GM19395 (cell line): ENCODE data around the gene GDNF.
"Not testable (repeated sequence)": the region's sequence is repeated elsewhere in the genome, so short reads cannot be mapped to it uniquely, and the experiment has no call there.

Experiments
- ATAC-seq: cut with Tn5 transposase; IDR thresholded peaks from one replicate; pipeline ENCODE4 v1.9.1; 2021; ENCODE audit warnings: mild to moderate bottlenecking, moderate library complexity; ENCODE audit not compliant: unreplicated experiment

The GDNF gene

DNA sequence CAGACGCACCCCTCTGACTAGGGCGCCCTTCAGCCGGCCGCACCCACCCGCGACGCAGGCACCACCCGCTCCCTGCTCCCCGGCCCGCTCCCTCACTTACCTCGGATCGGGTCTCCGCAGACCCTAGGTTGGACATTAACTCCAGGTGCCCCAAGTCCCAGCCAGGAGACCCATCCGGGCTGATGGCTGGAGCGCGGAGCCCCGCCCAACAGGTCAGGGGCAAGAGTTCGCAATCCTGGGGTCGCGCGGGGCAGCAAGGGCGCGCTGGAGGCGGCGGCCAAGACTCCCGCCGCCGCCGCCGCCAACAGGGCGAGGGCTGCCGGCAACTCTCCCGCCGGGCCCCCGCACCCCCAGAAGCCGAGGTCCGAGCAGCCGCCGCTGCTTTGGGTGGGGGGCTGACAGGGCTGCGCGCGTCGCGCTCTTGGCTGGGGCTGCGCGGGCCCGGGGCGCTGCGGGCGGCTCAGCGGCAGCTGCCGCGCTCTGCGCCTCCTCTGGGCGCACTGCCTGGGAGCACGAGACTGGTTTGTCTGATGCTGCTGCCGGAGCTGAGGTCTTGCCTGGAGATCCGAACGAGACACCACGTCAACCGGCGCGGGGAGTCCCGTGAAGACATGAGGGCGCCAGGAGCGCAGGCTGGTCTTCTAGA is at the start of gene GDNF:
GDNF (minus strand) TSS at position 635 of the 646 bp plus-strand sequence. CDS start 5,245 bp downstream, outside the sequence.
- no peak for ATAC-seq

DNA sequence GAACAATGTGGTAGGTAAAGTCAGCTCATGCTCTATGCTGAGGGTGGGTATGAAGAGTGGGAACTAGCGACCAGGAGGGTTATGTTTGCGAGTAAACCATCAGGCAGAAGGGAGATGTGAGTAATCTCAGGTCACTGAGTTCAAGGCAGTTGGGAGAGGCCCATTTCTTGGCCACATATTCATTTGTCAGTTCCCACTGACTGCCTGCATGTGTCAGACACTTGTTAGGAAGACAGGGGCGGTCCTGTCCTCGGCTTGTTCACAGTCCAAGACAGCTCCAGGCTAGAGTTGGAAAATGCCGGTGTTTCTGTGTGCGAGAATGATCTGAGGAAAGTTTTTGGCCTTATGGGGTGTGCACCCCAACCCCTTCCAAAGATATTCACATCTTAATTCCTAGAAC is 48.6 kb upstream of the GDNF start:
- no peak for ATAC-seq

- no peak for ATAC-seq
Observed at GRCh38 chr5:37886242-37886905, 46.5 kb upstream of the GDNF start.

DNA sequence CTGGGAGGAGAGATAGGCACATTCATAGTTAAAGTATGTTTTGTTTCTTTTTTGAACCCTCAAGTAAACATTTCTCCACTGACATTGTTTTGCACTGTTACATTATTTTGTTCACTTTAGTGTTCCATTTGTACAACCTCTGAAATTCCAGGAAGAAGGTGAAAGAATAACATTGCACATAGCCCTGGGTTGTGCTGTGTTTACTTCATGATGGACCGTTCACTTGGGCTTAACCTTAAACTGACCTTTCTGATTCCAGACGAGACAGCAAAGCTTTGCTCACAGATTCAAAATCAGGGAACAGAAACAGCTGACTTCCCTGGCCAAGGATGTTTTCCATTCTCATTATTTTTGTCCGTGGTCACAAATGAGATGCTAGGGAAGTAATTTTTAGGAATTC is 42.8 kb upstream of the GDNF start:
- ATAC-seq, result no peak

GRCh38 chr5:37881359-37881758 is 41.5 kb upstream of the GDNF start:
- ATAC-seq, result peak; percentile 90

DNA sequence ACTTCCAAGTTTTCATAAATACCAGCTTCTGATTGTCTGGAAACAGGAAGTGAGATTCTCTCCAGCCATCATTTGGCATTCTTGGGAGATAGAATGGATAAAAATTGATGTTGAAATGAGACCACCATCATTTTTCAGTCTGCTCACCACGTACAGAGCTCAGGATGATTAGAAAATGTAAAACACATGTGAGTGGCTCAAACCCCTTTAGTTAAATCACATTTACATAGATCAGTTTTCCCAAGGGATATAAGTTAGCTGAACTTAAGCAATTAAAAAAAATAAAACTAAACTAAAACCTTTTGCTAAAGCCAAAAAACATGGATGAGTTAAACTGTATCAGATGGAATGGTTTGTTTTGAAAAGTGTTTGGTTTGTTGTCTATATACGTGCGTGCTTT is 37.1 kb upstream of the GDNF start:
- no peak for ATAC-seq

DNA sequence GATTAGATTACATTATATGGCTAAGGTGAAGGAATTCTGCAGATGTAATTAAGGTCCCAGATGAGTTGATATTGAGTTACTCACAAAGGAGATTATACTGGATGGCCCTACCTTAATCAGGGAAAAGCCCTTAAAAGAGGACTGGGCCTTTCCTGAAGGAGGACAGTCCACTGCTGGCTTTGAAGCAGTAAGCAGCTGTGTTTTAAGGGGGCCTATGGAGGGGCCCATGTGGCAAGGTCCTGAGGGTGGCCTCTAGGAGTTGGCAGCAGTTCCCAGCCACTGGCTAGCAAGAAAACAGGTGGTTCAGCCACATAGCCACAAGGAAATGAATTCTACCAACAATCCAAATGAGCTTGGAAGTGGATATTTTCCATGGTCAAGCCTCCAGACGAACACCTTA is 36.4 kb upstream of the GDNF start:
- ATAC-seq, result no peak

- ATAC-seq, result peak; percentile 54
Observed at GRCh38 chr5:37875051-37875787, 35.4 kb upstream of the GDNF start.

DNA sequence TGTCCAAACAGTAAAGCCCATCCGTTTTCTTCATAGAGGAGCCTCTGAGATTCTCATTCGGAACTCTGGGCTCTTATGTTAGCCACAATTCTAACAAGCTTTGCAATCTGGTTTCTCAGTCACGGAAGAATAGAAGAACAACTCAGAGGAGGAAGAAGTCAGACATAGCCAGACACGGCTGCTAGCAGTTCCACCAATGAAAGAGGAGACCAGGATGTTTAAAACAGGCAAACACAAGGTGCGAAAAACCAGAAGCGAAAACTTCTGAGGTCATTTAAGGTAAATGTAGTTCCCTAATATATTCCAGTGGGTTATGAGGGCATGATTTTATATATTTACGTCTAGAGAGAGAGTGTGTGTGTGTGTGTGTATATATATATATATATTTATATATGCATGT is 34.1 kb upstream of the GDNF start:
- ATAC-seq, result no peak

DNA sequence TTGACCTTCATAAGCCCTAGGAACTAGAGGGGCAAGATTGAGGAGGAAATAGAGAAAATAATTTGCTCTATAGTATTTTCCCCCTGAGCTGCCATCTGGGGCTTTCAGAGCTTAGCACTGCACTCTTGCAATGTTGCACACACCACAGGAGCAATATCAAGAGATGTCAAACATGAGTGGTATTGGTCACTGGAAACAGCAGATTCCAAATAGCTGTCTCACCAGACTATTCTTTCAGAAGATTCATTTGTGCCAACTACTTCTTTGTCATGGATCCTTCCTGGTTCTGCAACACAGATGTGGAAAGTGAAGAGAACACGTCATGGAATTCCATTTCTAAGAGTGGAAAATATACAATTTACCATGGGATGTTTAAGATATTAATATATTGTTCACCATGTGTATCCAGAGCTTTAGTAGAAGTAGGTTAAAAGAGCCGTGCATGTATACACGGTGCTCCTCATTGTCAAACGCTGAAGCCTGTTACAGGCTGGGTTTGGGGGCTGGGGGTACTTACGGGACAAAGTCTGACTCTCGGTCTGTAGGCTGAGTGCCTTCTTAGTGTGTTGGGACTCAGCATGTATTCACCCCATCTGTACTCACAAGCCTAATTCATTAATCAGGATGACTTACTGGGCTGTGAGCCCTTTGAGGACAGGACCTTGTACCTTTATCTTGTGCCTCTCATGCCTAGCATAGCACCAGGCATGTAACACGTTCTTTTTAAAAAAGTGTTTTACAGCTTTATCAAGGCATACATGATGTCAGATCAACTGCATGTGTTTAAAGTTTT is 31.4 kb upstream of the GDNF start:
- ATAC-seq, result no peak

GRCh38 chr5:37869216-37869615 is 29.4 kb upstream of the GDNF start:
- no peak for ATAC-seq

GRCh38 chr5:37867654-37868053 is 27.8 kb upstream of the GDNF start:
- ATAC-seq, result no peak

- not testable (repeated sequence) for ATAC-seq
Observed at GRCh38 chr5:37862907-37863306, 23.1 kb upstream of the GDNF start.

- no peak for ATAC-seq
Observed at GRCh38 chr5:37860206-37860605, 20.4 kb upstream of the GDNF start.

- peak; percentile 90 for ATAC-seq
Observed at GRCh38 chr5:37859805-37860204, 20.0 kb upstream of the GDNF start.

- ATAC-seq, result no peak
Observed at GRCh38 chr5:37858250-37858649, 18.4 kb upstream of the GDNF start.

DNA sequence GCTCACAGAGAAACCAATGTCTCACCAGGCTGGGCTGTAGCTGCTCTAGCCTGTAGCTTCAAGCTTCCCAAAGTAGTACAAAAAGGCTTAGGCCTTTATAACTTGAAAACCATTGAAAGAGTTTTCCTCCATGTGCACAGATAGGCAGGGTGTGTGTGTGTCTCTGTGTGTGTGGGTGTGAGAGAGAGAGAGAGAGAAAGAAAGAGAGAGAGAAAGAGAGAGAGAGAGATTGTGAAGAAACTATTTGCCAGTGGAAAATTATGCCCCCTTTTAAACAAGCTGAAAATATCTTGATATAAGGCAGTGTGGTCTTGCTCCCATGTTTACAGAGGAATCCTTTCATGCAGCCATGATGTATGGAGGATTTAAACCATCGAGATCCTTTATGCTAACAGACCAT is 17.9 kb upstream of the GDNF start:
- ATAC-seq, result no peak

GRCh38 chr5:37855438-37855837 is 15.6 kb upstream of the GDNF start:
- ATAC-seq, result no peak

- no peak for ATAC-seq
Observed at GRCh38 chr5:37851305-37851704, 11.5 kb upstream of the GDNF start.

GRCh38 chr5:37850226-37850865 is 10.5 kb upstream of the GDNF start:
- ATAC-seq, result no peak

DNA sequence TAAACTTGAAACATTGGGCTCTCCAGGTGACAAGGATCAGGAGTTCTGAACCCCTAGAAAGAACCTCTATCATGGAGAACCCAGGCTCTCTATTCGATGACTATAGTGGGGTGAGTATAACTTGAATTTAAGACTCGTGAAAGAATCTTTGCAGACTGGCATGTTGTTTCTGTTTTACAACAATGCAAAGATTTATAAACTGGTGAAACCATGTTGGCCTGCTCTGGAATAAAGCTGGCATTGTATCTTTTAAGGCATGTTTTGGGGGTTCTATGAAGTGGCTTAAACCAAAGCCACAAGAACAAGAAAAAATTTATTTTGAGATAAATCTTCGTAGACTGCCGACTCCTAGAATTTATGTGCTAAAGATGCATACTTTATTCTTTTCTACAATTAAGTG is 9.8 kb upstream of the GDNF start:
- ATAC-seq, result no peak
